NCI-H1417 treated with DMSO at 0.1 percent for 48 hours (cell line): ENCODE measurements around the gene UBN1.
"Not testable (repeated sequence)": the region's sequence is repeated elsewhere in the genome, so short reads cannot be mapped to it uniquely, and the experiment has no call there.

Source experiments
- DNase-seq: peaks from one replicate; lab custom pipeline; 2025; lab: John Stamatoyannopoulos, UW

Gene UBN1

DNA sequence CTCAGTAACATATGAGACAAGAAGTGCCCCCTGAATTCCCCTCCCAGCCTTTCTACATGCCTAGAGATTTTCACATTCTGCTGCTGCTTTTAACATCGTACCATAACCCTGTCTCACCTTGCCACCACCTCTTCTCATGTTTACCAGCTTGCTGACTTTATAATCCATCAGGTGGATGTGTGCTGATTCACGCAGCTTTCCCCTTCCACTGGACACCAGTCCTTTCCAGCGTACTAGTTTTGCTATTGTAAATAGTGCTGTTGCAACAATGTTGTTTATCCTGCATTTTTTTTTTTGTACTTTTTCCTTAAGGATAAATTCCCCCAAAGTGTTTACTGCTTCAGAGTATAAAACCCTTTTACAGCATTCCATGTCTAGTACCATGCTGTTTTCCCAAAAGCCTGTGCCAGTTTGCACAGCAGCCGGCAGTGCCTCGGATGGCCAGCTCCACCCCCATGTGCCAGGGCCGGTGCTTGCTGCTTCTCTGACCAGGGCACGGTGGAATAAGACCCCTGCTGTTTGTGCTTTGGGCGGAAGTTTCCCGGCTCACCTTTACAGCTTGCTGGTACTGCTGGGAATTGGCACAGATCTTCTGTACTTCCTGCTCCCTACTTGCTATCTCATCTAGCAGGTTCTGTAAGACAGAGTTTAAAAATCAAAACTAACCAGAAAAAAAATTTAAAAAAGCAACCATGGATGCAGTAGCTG is 41.3 kb downstream of the UBN1 start:
- DNase-seq: no peak

- no peak for DNase-seq
These were observed 42.7 kb downstream of the UBN1 start for GRCh38 chr16:4890026-4890425.

DNA sequence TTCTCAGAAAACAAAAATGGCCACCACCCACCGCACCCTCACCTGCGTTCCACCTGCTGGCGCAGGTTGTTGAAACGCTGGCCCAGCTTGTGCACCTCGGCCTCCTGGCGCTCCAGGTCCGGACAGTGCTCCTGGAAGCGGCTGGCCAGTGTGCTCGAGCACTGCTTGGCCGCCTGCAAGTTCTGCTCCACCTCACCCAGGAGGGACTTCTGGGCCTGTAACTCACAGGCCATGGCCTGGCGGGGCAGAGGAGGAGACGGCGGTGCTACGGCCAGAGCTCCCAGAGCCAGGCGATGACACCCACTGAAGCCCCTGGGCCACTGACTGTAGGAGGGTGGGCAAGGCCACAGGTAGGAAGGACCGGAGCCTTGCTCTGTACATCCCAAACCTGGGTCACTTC is 43.4 kb downstream of the UBN1 start:
- DNase-seq: no peak

DNA sequence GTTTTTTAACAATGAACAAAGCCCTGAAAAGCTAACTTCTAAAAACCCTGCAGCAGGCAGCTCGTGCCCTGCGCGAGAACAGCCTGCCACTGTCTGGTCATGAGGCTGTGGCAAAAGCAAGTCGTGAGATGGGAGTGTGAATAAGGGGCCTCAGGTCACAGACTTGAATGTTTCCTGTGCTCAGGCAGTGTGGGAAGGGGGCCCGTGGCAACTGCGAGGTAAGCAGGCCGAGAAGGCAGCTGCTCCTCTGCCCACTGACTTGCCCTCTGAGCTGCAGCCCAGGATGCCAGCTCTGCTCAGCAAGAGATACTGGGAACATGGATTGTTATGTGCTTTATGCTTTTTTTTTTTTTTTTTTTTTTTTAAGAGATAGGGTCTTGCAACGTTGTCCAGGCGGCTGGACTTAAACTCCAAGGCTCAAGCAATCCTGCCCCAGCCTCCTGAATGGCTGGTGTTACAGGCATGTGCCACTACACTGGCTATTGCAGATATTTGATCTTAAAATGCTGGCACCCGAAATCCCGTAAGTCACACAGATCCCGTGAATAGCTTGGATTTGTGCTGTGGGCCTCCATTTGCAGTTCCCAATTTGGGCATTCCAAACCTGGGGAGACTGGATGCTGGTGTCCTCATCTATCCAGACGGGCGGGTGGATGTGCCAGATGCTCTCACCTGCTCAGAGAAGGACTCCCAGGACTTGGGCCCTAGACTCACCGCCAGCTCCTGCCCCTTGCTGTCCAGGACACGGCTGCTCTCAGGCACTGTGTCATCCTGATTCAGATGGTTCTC is 44.0 kb downstream of the UBN1 start:
- no peak for DNase-seq

DNA sequence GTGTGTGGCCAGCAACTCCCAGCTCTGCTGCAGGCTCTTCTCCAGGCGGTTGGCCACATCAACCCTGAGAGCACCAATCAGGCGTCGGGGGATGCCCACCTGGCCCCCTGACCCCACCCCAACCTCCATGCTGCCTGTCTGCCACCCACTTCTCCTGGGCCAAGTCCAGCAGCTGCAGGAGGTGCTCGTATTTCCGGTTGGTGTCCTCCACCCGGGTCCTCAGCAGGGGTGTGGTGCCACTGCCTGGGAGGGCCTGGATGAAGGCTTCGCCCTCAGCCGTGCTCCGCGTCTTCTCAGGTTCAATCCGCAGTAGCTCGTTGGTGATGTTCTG is 44.6 kb downstream of the UBN1 start:
- no peak for DNase-seq

GRCh38 chr16:4892361-4893102 is 45.3 kb downstream of the UBN1 start:
- no peak for DNase-seq

GRCh38 chr16:4893103-4893862 is 46.0 kb downstream of the UBN1 start:
- DNase-seq: no peak

DNA sequence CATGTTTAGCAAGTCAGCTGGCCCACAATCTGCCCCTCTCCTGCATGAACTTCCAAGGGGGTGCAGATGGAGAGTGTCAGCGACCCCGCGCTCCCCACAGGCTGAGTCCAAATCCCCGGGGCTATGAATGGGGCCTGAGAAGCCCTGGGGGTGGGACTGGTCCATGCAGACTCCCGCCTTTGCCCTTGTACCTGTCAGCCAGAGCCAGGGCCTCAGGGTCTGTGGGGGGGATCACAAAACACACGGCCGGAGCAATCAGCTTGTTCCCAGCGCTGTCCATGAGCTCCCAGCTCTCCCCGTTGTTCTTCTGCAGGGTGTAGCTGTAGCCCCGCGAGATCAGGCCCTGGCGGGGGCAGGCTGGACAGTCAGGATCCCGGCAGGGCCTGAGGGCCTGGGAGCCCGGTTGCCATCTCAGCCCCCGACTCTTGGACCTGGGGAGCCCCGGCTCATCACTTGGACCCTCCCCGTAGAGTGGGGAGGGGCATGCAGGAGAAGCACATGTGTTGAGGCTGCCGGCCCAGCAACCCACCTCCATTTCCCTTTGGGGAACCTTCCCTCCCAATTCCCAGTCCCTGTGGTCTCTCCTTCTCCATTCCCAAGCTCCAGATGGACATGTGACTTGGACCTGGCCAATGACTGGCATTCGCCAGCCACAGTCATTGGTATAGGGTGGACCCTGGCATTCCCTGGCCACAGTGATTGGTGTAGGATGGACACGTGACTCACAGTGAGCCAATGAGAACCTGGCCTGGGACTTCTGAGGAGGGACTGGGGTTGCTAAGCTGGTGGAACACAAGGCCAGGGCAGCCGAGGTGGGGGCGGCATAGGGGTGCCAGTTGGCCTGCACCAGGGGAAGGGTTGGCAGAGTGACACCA is 47.2 kb downstream of the UBN1 start:
- DNase-seq: no peak

GRCh38 chr16:4895366-4895765 is 48.1 kb downstream of the UBN1 start:
- DNase-seq: no peak

DNA sequence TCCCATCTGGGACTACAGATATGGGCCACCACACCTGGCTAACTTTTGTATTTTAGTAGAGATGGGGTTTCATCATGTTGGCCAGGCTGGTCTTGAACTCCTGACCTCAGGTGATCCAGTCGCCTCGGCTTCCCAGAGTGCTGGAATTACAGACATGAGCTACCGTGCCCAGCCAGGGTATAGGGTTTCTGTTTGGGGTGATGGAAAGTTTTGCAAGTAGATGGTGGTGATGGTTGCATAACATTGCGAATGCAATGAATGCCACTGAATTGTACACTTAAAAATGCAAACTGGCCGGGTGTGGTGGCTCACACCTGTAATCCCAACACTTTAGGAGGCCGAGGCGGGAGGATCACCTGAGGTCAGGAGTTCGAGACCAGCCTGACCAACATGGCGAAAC is 49.5 kb downstream of the UBN1 start:
- DNase-seq: not testable (repeated sequence)

DNA sequence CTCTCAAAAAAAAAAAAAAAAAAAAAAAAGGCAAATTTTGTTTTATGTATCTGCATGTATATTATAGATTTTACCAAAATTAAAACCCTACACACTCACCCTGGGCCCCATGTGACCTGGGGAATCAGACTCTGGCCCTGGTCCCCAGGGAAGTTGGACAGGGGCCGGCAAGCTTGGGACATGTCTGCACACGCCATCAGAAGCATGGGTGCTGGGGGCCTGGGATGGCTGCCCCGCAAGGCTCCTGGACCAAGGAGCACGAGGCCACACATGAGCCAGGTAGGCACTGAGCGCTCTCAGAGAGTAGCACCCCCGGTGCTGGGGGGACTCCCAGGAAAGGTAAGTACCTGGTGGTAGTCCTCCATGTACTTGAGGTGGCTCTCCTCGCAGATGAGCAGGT is 50.0 kb downstream of the UBN1 start:
- no peak for DNase-seq

DNA sequence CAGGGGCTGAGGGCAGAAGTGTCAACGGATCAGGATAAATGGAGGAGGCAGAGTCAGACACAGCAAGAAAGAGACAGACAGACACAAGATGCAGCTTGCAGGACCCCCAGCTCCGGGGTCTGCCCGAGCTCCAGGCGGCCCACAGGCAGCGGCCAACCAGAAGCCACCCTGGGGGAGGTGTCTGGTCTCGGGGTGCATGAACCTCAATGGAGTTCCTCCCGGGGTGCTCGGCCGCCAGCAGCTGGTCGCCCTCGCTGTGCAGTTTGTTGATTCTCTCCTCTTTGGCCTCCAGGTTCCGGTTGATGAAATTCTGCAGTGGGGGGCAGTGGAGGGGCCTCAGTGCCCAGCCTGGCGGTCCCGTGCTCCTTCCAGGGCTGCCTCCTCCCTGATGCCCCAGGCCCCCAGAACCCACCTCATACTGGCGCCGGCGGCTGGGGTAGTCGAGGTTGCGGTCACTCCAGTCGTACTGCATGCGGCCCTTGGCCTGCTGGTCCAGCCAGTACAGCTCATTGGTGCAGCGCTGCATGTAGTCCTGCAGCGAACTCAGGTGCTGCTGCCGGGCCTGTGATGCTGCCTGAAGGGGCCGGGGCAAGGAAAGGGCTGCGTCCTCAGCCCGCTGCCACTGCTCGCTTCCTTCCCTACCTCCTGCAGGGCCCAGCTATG is 51.7 kb downstream of the UBN1 start:
- no peak for DNase-seq

GRCh38 chr16:4899474-4899846 is 52.2 kb downstream of the UBN1 start:
- DNase-seq: no peak

- no peak for DNase-seq
These were observed 52.8 kb downstream of the UBN1 start for GRCh38 chr16:4900036-4900435.

DNA sequence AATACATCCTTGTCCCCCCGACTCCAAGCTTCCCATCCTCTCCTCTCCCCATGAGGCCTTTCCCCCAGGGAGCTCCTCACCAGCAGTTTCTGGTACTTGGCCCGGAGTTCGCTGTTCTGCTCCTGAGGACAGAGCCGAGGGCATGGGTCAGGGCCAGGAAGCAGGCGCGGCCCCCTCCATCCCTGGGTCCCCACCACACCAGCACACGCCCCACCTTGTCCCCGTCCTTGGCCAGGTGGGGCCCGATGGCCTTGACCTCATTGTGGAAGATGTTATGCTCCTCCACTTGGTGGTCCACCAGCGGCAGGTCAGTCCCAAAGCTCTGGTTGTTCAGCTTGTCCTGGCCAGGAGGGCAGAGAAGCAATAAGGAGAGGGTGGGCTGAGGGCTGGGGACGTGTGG is 53.5 kb downstream of the UBN1 start:
- DNase-seq: no peak

GRCh38 chr16:4902038-4902437 is 54.8 kb downstream of the UBN1 start:
- DNase-seq: no peak

GRCh38 chr16:4904108-4904941 is 57.0 kb downstream of the UBN1 start:
- no peak for DNase-seq

DNA sequence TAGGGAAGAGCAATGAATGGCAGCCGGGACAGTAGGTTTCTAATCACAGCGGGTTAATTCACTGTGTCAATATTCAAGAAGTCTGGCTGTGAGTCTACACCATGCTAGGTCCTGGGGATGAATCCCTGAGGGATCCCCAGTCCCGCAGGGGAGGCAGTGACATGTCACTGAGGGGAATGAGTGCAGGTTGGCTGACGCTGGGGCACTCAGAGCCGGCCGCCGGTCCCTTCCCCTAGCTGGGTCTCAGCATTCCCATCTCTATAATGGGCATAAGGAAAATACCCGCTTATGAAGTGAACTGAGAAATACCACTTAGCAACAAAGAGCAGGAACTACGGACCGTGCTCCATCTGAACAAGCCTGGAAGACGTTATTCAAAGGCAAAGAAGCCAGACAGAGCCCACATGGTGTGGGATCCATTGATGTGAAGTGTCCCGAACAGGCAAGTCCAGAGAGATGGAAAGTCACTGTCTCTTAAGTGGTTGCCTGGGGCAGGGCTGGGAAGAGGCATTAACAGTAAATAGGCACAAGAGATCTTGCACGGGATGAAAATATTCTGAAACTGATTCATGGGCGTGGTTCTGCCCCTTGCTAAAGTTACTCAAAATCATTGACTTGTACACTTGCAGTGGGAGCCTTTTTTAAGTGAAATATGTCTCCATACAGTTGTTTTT is 57.8 kb downstream of the UBN1 start:
- no peak for DNase-seq

DNA sequence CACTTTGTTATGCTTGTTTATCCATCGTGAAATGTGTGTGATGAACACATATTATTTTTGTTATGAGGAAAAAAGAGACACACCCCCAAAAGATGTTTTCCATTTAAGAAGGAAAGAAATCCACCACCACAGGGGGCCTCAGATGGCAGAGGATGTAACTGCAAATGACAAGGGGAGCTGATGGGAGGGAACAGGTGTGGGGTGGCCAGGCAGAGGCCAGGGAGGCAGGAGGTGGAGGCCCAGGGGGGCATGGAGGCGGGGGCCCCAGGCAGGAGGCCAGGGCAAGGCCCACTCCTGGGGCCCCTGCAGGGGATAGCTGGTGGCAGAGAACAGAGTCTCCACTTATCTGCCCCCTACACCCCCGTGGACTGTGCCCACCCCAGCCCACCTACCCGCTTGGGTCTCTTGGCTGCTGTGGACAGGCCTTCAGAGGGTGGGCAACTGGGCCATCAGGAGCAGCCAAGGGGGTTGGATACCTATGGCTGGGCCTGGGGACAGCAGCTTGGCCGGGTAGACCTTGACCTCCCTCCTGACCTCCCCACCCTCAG is 61.6 kb downstream of the UBN1 start:
- DNase-seq: no peak
